GM19023 (cell line): Measurements from ENCODE around the gene SPARC.

Experiments
- ATAC-seq: cut with Tn5 transposase; IDR thresholded peaks from one replicate; pipeline ENCODE4 v1.9.1; 2021; ENCODE audit warnings: mild to moderate bottlenecking, moderate library complexity; ENCODE audit not compliant: unreplicated experiment

Gene SPARC

GRCh38 chr5:151661968-151662732, 24.6 kb downstream of the SPARC start:
- ATAC-seq = peak; percentile 54

DNA sequence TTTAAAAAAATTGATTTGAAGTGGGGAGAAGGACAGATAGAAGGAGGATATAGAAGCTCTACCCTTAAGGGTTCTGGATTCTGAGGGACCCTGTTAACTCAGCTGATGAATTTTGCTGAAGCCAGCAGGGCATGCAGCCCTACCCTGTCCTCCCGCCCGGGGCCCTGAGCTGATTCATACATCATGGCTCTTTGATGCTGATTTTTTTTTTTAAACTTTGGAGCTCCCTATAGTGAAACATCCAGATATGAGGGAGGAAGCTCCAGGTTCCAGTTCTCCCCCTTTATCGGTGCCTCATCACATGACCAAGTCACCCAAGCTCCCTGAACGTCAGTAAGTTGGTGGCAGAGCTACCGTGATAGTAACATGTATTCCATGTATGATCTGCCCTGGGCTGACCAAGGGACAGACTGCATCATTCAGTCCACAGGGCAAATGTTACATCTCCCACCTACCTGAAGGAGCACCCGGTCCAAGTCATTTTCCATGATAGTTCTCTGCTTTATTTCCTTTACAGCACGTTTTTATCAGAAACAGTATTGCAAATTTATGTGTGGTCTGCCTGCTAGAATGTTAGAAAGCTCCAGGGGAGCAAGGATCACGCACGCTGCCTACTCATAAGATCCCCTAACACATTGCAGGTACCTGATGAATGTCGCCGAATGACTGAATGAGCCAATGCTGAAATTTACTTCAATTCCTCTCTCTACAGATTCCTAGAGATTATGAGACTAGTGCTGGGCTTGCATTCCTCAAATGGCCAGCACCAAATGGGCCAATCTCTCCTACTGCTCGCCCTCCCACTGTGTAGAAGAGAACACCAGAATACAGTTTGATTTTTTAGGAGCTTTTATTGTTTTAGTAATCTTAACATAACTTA, 25.9 kb downstream of the SPARC start:
- no peak for ATAC-seq

- ATAC-seq = peak; percentile 62
These were observed 27.5 kb downstream of the SPARC start for GRCh38 chr5:151659001-151659754.

GRCh38 chr5:151657114-151657513, 29.6 kb downstream of the SPARC start:
- ATAC-seq = no peak

- ATAC-seq = no peak
These were observed 30.4 kb downstream of the SPARC start for GRCh38 chr5:151656311-151656710.

DNA sequence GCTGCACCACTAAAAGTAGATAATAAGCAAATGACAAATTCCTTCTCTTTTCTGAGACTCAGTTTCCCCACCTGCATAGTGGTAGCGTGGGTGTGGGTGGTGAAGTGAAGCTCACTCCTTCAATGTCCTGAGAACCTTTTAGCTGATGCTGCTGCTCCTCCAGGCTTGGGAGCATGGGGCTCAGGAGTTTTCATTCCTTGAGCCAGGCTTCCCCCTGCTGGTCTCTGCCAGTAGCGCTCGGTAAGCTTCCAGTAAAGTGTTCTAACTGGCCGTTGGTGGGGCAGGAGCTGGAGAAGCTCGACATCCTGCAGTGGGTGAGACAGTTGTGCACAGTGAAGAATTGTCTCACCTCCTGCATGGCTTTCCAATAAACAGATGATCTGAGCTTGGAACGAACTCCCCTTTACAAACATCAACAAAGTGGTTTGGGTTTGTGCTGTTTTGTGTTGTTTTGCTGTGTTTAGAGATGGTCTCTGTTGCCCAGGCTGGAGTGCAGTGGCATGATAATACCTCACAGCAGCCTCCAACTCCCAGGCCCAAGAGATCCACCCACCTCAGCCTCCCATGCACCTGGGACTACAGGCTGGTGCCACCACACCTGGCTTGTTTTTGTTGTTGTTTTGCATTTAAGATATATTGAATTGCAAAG, 34.6 kb downstream of the SPARC start:
- ATAC-seq = peak; percentile 94

GRCh38 chr5:151648988-151649387, 37.7 kb downstream of the SPARC start:
- no peak for ATAC-seq

DNA sequence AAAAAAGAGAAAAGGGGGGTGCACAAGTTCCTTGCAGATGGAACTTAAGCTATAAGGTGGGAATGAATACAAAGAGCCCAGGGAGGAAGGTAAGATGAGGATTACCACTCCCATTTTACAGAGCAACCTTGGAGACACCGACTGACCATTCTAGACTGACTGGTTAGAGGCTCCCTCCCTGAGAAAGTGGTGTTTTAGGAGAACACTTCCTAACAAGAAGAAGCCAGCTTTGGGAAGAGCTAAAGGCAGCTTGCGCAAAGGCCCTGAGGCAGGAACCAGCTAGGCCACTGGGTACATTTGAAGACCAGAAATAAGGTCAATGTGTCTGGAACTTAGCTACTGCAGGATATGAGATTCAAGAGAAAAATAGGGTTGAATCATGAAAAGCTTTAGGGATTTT, 38.6 kb downstream of the SPARC start:
- ATAC-seq = no peak

GRCh38 chr5:151647320-151647861, 39.3 kb downstream of the SPARC start:
- no peak for ATAC-seq

DNA sequence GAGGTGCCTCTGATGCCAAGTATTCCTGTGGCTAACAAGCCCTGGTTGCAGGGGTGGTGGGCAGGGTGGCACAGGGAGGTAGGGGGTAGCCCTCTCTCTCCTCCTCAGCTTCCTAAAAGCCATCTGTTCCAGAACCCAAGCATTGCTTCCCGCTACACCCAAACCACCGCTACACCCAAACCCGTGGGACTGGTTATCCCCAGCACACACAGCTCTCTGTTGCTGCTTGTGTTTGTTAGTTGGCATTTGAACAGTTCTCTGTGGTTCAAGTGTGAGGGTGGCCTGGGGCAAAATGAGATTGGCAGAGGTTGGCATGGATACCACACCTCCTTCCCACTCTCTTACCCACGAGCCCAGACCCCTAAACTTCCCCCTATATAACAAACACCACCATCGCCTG, 40.4 kb downstream of the SPARC start:
- ATAC-seq = no peak

GRCh38 chr5:151643388-151643787, 43.3 kb downstream of the SPARC start:
- ATAC-seq = no peak

DNA sequence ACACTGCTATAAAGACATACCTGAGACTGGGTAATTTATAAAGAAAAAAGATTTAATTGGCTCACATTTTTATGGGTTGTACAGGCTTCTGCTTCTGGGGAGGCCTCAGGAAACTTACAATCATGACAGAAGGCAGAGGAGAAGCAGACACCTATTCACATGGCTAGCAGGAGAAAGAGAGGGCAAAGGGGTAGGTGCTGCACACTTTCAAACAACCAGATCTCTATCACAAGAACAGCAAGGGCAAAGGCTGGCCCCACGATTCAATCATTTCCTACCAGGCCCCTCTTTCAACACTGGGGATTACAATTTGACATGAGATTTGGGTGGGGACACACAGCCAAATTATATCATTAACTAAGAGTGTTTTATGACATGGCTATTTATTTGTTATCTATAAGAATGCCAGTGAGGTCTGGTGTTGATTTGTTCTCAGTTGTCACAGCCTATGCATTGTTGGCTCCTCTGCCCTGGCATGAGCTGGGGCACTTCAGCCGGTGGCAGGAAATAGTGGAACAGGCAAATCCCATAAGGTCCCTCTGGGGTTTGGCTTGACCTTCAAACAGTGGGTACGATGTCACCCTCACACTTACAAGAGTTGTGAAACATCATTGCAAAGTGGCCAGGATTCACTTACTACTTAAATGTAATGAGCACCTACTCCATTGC, 44.1 kb downstream of the SPARC start:
- no peak for ATAC-seq

GRCh38 chr5:151638619-151639018, 48.1 kb downstream of the SPARC start:
- no peak for ATAC-seq

DNA sequence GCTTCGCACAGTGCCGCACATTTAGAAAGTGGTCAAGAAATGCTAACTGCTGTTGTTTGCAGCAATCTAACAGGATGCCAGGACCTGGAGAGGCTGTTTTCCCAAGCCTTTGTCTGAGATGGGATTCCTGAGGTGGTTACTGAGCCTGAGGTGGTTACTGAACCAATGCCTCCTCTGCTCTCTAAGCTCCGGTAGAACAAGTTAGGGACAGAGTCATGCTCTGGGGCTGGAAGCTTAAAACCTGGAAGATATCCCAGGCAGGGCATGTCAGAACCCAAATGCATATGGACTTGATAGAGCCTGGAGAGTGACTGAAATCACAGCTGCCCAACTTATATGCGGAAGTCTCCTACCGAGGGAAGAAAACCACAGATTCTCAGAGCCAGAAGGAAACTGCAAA, 49.0 kb downstream of the SPARC start:
- ATAC-seq = no peak

DNA sequence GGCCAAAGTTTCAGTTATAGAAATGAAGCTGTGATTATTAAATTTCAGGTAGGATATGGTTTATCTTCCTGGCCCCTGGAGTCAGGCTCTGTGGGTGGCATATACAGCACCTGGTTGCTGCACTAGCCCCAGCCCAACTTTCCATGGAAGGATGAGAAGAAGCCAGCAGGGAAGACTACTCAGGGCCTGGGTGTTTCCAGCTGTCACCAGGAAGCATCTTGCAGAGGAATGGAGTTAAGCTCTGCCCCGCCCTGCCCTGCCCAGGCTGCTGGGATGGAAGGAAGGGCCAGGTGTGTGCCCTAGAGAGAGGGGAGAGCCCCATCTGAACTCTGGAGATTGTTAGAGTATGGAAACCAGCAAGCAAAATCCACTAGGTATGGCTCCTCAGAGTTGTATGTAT, 52.8 kb downstream of the SPARC start:
- no peak for ATAC-seq

DNA sequence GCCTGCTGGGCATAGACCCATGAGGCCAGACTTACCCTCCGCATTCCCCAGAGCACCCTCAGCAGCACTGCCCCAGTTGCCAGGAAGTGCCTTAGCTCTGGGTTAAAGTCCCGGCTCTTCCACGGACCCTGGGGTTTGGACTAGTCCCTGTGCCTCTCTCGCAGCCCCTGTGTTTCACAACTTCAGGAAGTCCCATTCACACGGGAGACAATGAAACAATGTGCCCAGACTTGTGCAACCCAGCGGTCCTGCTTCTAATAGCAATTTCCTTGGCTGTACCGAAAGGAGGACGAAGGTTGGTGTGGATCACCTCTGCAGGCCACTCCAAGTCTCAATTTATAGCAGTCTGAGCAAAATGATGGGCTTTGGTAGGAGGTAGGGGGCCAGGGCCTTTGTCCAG, 53.8 kb downstream of the SPARC start:
- no peak for ATAC-seq

GRCh38 chr5:151632524-151632923, 54.2 kb downstream of the SPARC start:
- ATAC-seq = no peak

GRCh38 chr5:151631941-151632340, 54.8 kb downstream of the SPARC start:
- ATAC-seq = no peak

- ATAC-seq = no peak
These were observed 56.6 kb downstream of the SPARC start for GRCh38 chr5:151630088-151630487.
